Body of pancreas (tissue), 4 donors: ENCODE measurements around the gene ZNF408.

ENCODE experiments used
- POLR2A ChIP-seq, 3 donors: fragments of 450-650 bp; IDR thresholded peaks; one replicate each; pipeline ENCODE4 v1.6.1; 2016; ENCODE audit warnings: antibody characterized with exemption in 3 of 3, mild to moderate bottlenecking in 2 of 3
- TF ChIP-seq, protein P1 (sequence below), 7 experiments: fragments of 450-650 bp in 4 of 7; fragments of 200-600 bp in 3 of 7; sonication (generic) in 3 of 7; IDR thresholded peaks; one replicate each; pipeline ENCODE4 v1.5.1; 2016 to 2019; ENCODE audit warnings: antibody characterized with exemption in 7 of 7

GRCh38 chr11:46696212-46696558, 4.6 kb upstream of the ZNF408 start:
- TF ChIP-seq, protein P1, sequence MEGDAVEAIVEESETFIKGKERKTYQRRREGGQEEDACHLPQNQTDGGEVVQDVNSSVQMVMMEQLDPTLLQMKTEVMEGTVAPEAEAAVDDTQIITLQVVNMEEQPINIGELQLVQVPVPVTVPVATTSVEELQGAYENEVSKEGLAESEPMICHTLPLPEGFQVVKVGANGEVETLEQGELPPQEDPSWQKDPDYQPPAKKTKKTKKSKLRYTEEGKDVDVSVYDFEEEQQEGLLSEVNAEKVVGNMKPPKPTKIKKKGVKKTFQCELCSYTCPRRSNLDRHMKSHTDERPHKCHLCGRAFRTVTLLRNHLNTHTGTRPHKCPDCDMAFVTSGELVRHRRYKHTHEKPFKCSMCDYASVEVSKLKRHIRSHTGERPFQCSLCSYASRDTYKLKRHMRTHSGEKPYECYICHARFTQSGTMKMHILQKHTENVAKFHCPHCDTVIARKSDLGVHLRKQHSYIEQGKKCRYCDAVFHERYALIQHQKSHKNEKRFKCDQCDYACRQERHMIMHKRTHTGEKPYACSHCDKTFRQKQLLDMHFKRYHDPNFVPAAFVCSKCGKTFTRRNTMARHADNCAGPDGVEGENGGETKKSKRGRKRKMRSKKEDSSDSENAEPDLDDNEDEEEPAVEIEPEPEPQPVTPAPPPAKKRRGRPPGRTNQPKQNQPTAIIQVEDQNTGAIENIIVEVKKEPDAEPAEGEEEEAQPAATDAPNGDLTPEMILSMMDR (IDR thresholded peaks at IDR 0.05) = no peak
- no peak for TF ChIP-seq POLR2A (IDR thresholded peaks at IDR 0.05)
